ENCODE results near the gene CORO7.

The CORO7 gene

GRCh38 chr16:4358236-4358635 lies 58.2 kb downstream of the CORO7 start:
- H3K18ac ChIP-seq (ENCODE audit: low read depth in 1 of 2, low read length in 2 of 2): no peak overlapping the region
- H4K8ac ChIP-seq (ENCODE audit: low read length): no peak overlapping the region
- H3K4ac ChIP-seq (ENCODE audit: low read depth in 1 of 2, low read length in 2 of 2): no peak overlapping the region
- no peaks in the 10 kb centered on the region for H3K79me1 ChIP-seq (replicated peaks; ENCODE audit: low read length, poor library complexity, severe bottlenecking)
- peaks cover 19% of the 10 kb centered on the region for H3K4me1 ChIP-seq (ENCODE audit: control insufficient read depth, insufficient read depth, low read depth, low read length)
- H2BK120ac ChIP-seq (ENCODE audit: low read depth, low read length): no peak overlapping the region
- no peaks in the 10 kb centered on the region for H3K27me3 ChIP-seq (ENCODE audit: control insufficient read depth in 1 of 2, insufficient read depth in 1 of 2, low read length in 2 of 2)
- no peak overlapping the region for H2BK12ac ChIP-seq (ENCODE audit: low read length in 2 of 2)
- no peak overlapping the region for H3K4me3 ChIP-seq (ENCODE audit: insufficient read depth in 1 of 2, low read depth in 1 of 2, low read length in 2 of 2)
- no peaks in the 10 kb centered on the region for H3K9me3 ChIP-seq (ENCODE audit: control insufficient read depth, low read length)
- peaks cover 5 to 52% of the 10 kb centered on the region in 2 experiments for H3K36me3 ChIP-seq (ENCODE audit: control insufficient read depth in 1 of 2, insufficient read depth in 2 of 2, low read depth in 1 of 2, low read length in 2 of 2)
- no peak overlapping the region for H3K9ac ChIP-seq (ENCODE audit: low read length)
- no peak overlapping the region for H3K4me2 ChIP-seq (ENCODE audit: low read length, poor library complexity, severe bottlenecking)
- WGBS: 96% methylated on average over 18 of the region's 19 CpGs
- no peak overlapping the region for H2BK5ac ChIP-seq (ENCODE audit: low read depth, low read length, poor library complexity, severe bottlenecking)
- H4K91ac ChIP-seq (ENCODE audit: low read length): no peak overlapping the region
- no peak overlapping the region for H2AFZ ChIP-seq (ENCODE audit: low read depth, low read length)
- no peak overlapping the region for H3K14ac ChIP-seq (ENCODE audit: low read length in 2 of 2)
- DNase-seq: no peak
- H3K23ac ChIP-seq (ENCODE audit: low read length in 2 of 2): no peak overlapping the region
- H2AK5ac ChIP-seq (ENCODE audit: low read length, severe bottlenecking): no peak overlapping the region
- H3K27ac ChIP-seq (ENCODE audit: low read length, poor library complexity, severe bottlenecking): no peak overlapping the region
- no peak overlapping the region for H2BK15ac ChIP-seq (ENCODE audit: low read depth, poor library complexity, severe bottlenecking)

- Histone ChIP-seq H2BK12ac (ENCODE audit: low read length in 2 of 2) (no peak overlapping the region), H2AK5ac (ENCODE audit: low read length, severe bottlenecking) (no peak overlapping the region), H2AFZ (ENCODE audit: low read depth, low read length) (no peak overlapping the region), H3K9ac (ENCODE audit: low read length) (no peak overlapping the region), H3K4me1 (ENCODE audit: control insufficient read depth, insufficient read depth, low read depth, low read length) (peaks cover 16% of the 10 kb centered on the region), H4K8ac (ENCODE audit: low read length) (no peak overlapping the region), H4K91ac (ENCODE audit: low read length) (no peak overlapping the region), H2BK120ac (ENCODE audit: low read depth, low read length) (no peak overlapping the region), H3K4me3 (ENCODE audit: insufficient read depth in 1 of 2, low read depth in 1 of 2, low read length in 2 of 2) (no peak overlapping the region), H3K27ac (ENCODE audit: low read length, poor library complexity, severe bottlenecking) (no peak overlapping the region), H3K4ac (ENCODE audit: low read depth in 1 of 2, low read length in 2 of 2) (no peak overlapping the region), H3K18ac (ENCODE audit: low read depth in 1 of 2, low read length in 2 of 2) (peak overlapping the region in 1 of 2 experiments; percentile 24), H2BK5ac (ENCODE audit: low read depth, low read length, poor library complexity, severe bottlenecking) (no peak overlapping the region), H3K23ac (ENCODE audit: low read length in 2 of 2) (no peak overlapping the region), H3K4me2 (ENCODE audit: low read length, poor library complexity, severe bottlenecking) (no peak overlapping the region), H3K9me3 (ENCODE audit: control insufficient read depth, low read length) (no peaks in the 10 kb centered on the region), H2BK15ac (ENCODE audit: low read depth, poor library complexity, severe bottlenecking) (no peak overlapping the region), H3K27me3 (ENCODE audit: control insufficient read depth in 1 of 2, insufficient read depth in 1 of 2, low read length in 2 of 2) (no peaks in the 10 kb centered on the region), H3K14ac (ENCODE audit: low read length in 2 of 2) (no peak overlapping the region), H3K79me1 (replicated peaks; ENCODE audit: low read length, poor library complexity, severe bottlenecking) (no peaks in the 10 kb centered on the region), H3K36me3 (ENCODE audit: control insufficient read depth in 1 of 2, insufficient read depth in 2 of 2, low read depth in 1 of 2, low read length in 2 of 2) (peaks cover 1 to 43% of the 10 kb centered on the region in 2 experiments)
- no peak for DNase-seq
- WGBS: 93% methylated on average over 7 of the region's 7 CpGs
Observed at GRCh38 chr16:4356820-4357219, 59.6 kb downstream of the CORO7 start.

GRCh38 chr16:4354512-4355409 lies 61.6 kb downstream of the CORO7 start:
- Histone ChIP-seq H2BK15ac (ENCODE audit: low read depth, poor library complexity, severe bottlenecking) (no peak overlapping the region), H3K27me3 (ENCODE audit: control insufficient read depth in 1 of 2, insufficient read depth in 1 of 2, low read length in 2 of 2) (no peaks in the 10 kb centered on the region), H2AFZ (ENCODE audit: low read depth, low read length) (no peak overlapping the region), H3K4me1 (ENCODE audit: control insufficient read depth, insufficient read depth, low read depth, low read length) (peaks cover 13% of the 10 kb centered on the region), H3K4me2 (ENCODE audit: low read length, poor library complexity, severe bottlenecking) (no peak overlapping the region), H3K18ac (ENCODE audit: low read depth in 1 of 2, low read length in 2 of 2) (no peak overlapping the region), H3K9me3 (ENCODE audit: control insufficient read depth, low read length) (no peaks in the 10 kb centered on the region), H3K23ac (ENCODE audit: low read length in 2 of 2) (no peak overlapping the region), H3K4ac (ENCODE audit: low read depth in 1 of 2, low read length in 2 of 2) (no peak overlapping the region), H3K79me1 (replicated peaks; ENCODE audit: low read length, poor library complexity, severe bottlenecking) (peaks cover 1% of the 10 kb centered on the region), H2BK5ac (ENCODE audit: low read depth, low read length, poor library complexity, severe bottlenecking) (no peak overlapping the region), H4K91ac (ENCODE audit: low read length) (peak overlapping the region; percentile 58), H3K9ac (ENCODE audit: low read length) (no peak overlapping the region), H3K27ac (ENCODE audit: low read length, poor library complexity, severe bottlenecking) (no peak overlapping the region), H4K8ac (ENCODE audit: low read length) (no peak overlapping the region), H2BK120ac (ENCODE audit: low read depth, low read length) (no peak overlapping the region), H3K36me3 (ENCODE audit: control insufficient read depth in 1 of 2, insufficient read depth in 2 of 2, low read depth in 1 of 2, low read length in 2 of 2) (peaks cover 0 to 25% of the 10 kb centered on the region in 2 experiments), H2AK5ac (ENCODE audit: low read length, severe bottlenecking) (no peak overlapping the region), H3K4me3 (ENCODE audit: insufficient read depth in 1 of 2, low read depth in 1 of 2, low read length in 2 of 2) (no peak overlapping the region), H2BK12ac (ENCODE audit: low read length in 2 of 2) (no peak overlapping the region), H3K14ac (ENCODE audit: low read length in 2 of 2) (no peak overlapping the region)
- 96% methylated on average over 20 of the region's 20 CpGs for WGBS
- DNase-seq: no peak

- no peak overlapping the region for H2BK120ac ChIP-seq (ENCODE audit: low read depth, low read length)
- H3K4me3 ChIP-seq (ENCODE audit: insufficient read depth in 1 of 2, low read depth in 1 of 2, low read length in 2 of 2): no peak overlapping the region
- H2AK5ac ChIP-seq (ENCODE audit: low read length, severe bottlenecking): no peak overlapping the region
- H3K9ac ChIP-seq (ENCODE audit: low read length): no peak overlapping the region
- H3K4me2 ChIP-seq (ENCODE audit: low read length, poor library complexity, severe bottlenecking): no peak overlapping the region
- H2BK5ac ChIP-seq (ENCODE audit: low read depth, low read length, poor library complexity, severe bottlenecking): no peak overlapping the region
- no peak overlapping the region for H3K18ac ChIP-seq (ENCODE audit: low read depth in 1 of 2, low read length in 2 of 2)
- H3K27me3 ChIP-seq (ENCODE audit: control insufficient read depth in 1 of 2, insufficient read depth in 1 of 2, low read length in 2 of 2): no peaks in the 10 kb centered on the region
- no peak overlapping the region for H2BK15ac ChIP-seq (ENCODE audit: low read depth, poor library complexity, severe bottlenecking)
- H2AFZ ChIP-seq (ENCODE audit: low read depth, low read length): no peak overlapping the region
- no peak overlapping the region for H4K91ac ChIP-seq (ENCODE audit: low read length)
- no peak overlapping the region for H4K8ac ChIP-seq (ENCODE audit: low read length)
- no peak overlapping the region for H3K23ac ChIP-seq (ENCODE audit: low read length in 2 of 2)
- no peak overlapping the region for H3K27ac ChIP-seq (ENCODE audit: low read length, poor library complexity, severe bottlenecking)
- no peaks in the 10 kb centered on the region for H3K9me3 ChIP-seq (ENCODE audit: control insufficient read depth, low read length)
- H3K79me1 ChIP-seq (replicated peaks; ENCODE audit: low read length, poor library complexity, severe bottlenecking): peaks cover 2% of the 10 kb centered on the region
- WGBS: 92% methylated on average over 3 of the region's 4 CpGs
- peaks cover 9% of the 10 kb centered on the region for H3K4me1 ChIP-seq (ENCODE audit: control insufficient read depth, insufficient read depth, low read depth, low read length)
- peaks cover 0 to 25% of the 10 kb centered on the region in 2 experiments for H3K36me3 ChIP-seq (ENCODE audit: control insufficient read depth in 1 of 2, insufficient read depth in 2 of 2, low read depth in 1 of 2, low read length in 2 of 2)
- H3K4ac ChIP-seq (ENCODE audit: low read depth in 1 of 2, low read length in 2 of 2): no peak overlapping the region
- no peak for DNase-seq
- H3K14ac ChIP-seq (ENCODE audit: low read length in 2 of 2): no peak overlapping the region
- H2BK12ac ChIP-seq (ENCODE audit: low read length in 2 of 2): no peak overlapping the region
Observed at GRCh38 chr16:4353675-4354074, 62.7 kb downstream of the CORO7 start.

All from mesenchymal stem cell (in vitro differentiated cells and primary cell).